Measurements from ENCODE around the gene SLC17A8.

SLC17A8 gene

DNA sequence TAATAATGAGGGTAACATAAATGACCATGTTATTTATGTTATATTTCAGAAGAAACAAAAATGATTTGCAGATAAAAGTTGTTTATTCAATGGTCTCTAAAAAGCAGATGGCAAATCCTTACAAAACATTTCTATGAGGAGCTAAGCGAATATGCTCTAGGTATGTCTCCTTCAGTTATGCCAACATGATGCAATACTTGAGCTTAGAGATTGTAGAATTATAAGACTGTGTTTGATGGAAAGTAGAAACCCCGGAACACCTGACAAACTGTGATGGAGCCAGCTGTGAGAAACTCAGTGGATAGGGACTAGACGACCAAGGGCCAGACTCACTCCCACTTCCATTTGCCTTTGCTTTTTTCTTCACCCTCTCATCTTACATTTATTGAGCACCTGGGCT, 99.0 kb downstream of the SLC17A8 start:
- peaks cover 5% of the 10 kb centered on the region for H3K4me1 ChIP-seq (ENCODE audit: control insufficient read depth, low read depth, low read length)
- H3K9ac ChIP-seq (ENCODE audit: low read length): no peak overlapping the region
- H3K4me3 ChIP-seq (ENCODE audit: low read length): no peak overlapping the region
- no peaks in the 10 kb centered on the region for H3K9me3 ChIP-seq (ENCODE audit: control insufficient read depth, low read depth, low read length)
- no peak overlapping the region for H3K27ac ChIP-seq (ENCODE audit: low read length)
- no peaks in the 10 kb centered on the region for H3K36me3 ChIP-seq (ENCODE audit: control insufficient read depth, low read depth, low read length)
- H3K27me3 ChIP-seq (ENCODE audit: control insufficient read depth, insufficient read depth, low read length): no peaks in the 10 kb centered on the region

DNA sequence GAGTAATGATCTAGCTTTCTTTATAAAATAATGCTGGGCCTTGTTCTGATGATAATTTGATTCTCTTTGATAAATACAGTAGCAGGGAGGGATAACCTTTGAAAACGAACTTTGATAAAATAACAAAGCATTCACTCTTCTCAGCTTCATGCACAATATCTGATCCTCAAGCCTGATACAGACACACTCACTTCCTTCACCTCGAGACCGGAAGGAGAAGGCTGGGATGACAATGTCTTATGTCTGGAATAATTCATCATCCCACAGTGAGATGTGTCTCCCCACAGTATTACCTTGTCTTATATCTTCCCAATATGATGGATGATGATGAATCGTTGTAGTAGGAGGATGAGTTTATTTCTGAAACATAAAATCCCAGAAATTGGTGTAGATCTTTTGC, 101.3 kb downstream of the SLC17A8 start:
- Histone ChIP-seq H3K27me3 (ENCODE audit: control insufficient read depth, insufficient read depth, low read length) (no peaks in the 10 kb centered on the region), H3K4me3 (ENCODE audit: low read length) (no peak overlapping the region), H3K9me3 (ENCODE audit: control insufficient read depth, low read depth, low read length) (no peaks in the 10 kb centered on the region)

DNA sequence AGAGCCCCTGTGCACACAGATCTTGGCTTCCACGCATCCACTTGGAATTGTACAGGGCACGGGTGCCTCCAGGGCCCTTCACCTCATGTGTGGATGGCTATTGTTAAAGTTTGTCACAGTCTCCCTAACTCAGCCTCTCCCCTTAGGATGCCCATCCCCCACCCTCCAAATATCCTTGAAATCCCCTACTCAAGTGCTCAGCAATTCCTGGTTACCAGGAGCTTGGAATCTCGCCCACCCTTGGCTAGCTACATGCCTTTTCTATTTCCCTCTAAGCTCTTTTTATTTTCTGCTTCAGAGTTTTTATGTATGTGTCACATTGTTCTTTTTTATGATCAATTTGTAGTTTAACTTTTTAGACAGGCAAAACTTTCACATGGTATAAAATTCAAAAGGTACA, 103.8 kb downstream of the SLC17A8 start:
- Histone ChIP-seq H3K4me1 (ENCODE audit: control insufficient read depth, low read depth, low read length) (peaks cover 5% of the 10 kb centered on the region), H3K9me3 (ENCODE audit: control insufficient read depth, low read depth, low read length) (no peaks in the 10 kb centered on the region), H3K27ac (ENCODE audit: low read length) (no peak overlapping the region), H3K27me3 (ENCODE audit: control insufficient read depth, insufficient read depth, low read length) (no peaks in the 10 kb centered on the region), H3K4me3 (ENCODE audit: low read length) (no peak overlapping the region), H3K36me3 (ENCODE audit: control insufficient read depth, low read depth, low read length) (no peaks in the 10 kb centered on the region), H3K9ac (ENCODE audit: low read length) (no peak overlapping the region)

More for the DNA sequence above, 101.3 kb downstream of the SLC17A8 start:
- Histone ChIP-seq H3K36me3 (ENCODE audit: control insufficient read depth, low read depth, low read length) (no peaks in the 10 kb centered on the region), H3K4me1 (ENCODE audit: control insufficient read depth, low read depth, low read length) (peaks cover 5% of the 10 kb centered on the region), H3K27ac (ENCODE audit: low read length) (no peak overlapping the region), H3K9ac (ENCODE audit: low read length) (no peak overlapping the region)

DNA sequence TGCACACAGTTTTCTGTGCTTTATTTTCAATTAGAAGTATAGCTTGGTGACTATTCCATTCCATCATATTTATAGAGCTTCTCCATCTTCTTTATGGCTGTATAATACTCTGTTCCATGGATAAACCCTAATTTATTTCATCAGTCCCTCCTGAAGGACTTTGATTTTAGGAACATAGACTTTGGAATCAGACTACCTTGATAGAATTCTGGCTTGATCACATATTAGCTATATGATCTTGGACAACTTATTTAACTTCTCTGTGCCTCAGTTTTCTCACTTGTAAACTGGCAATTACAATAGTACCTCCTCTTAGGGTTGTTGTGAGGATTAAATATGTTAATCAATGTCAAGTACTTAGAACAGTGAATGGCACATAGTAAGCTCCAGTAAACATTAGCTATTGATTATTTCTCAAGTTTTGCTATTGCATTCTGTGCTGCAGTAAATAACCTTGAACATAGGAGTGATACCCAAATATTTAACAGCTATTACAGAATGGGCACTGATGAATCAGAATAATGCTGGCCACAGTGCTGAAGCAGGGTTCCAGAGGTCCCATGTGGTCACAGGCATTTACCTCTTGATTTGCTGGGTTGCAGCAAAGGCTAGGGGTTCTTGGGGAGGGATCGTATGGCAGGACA, 104.6 kb downstream of the SLC17A8 start:
- H3K27me3 ChIP-seq (ENCODE audit: control insufficient read depth, insufficient read depth, low read length): no peaks in the 10 kb centered on the region

DNA sequence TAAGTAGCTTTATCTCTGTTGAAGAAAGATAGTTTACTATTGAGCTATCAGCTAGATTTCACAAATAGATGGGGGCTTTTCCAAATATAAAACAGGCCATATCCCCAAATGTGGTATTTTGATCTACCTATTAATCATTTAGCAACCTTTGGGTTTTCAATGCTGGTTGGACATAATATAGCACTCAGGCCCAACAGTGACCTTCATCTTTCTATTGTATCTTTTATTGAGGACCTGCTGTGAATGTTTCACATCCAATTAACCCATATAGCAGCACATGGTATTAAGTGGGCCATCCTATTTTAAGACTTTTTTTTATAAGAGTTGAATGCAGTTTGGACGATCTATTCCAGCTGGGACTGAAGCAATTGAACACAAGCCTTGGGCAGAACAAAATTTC, 106.8 kb downstream of the SLC17A8 start:
- Histone ChIP-seq H3K9ac (ENCODE audit: low read length) (no peak overlapping the region), H3K9me3 (ENCODE audit: control insufficient read depth, low read depth, low read length) (no peaks in the 10 kb centered on the region), H3K4me3 (ENCODE audit: low read length) (no peak overlapping the region), H3K36me3 (ENCODE audit: control insufficient read depth, low read depth, low read length) (no peaks in the 10 kb centered on the region), H3K27ac (ENCODE audit: low read length) (no peak overlapping the region), H3K4me1 (ENCODE audit: control insufficient read depth, low read depth, low read length) (peaks cover 5% of the 10 kb centered on the region), H3K27me3 (ENCODE audit: control insufficient read depth, insufficient read depth, low read length) (no peaks in the 10 kb centered on the region)

More for the DNA sequence above, 104.6 kb downstream of the SLC17A8 start:
- no peaks in the 10 kb centered on the region for H3K9me3 ChIP-seq (ENCODE audit: control insufficient read depth, low read depth, low read length)
- H3K4me3 ChIP-seq (ENCODE audit: low read length): no peak overlapping the region
- no peaks in the 10 kb centered on the region for H3K36me3 ChIP-seq (ENCODE audit: control insufficient read depth, low read depth, low read length)
- peaks cover 5% of the 10 kb centered on the region for H3K4me1 ChIP-seq (ENCODE audit: control insufficient read depth, low read depth, low read length)
- H3K27ac ChIP-seq (ENCODE audit: low read length): no peak overlapping the region
- H3K9ac ChIP-seq (ENCODE audit: low read length): no peak overlapping the region

DNA sequence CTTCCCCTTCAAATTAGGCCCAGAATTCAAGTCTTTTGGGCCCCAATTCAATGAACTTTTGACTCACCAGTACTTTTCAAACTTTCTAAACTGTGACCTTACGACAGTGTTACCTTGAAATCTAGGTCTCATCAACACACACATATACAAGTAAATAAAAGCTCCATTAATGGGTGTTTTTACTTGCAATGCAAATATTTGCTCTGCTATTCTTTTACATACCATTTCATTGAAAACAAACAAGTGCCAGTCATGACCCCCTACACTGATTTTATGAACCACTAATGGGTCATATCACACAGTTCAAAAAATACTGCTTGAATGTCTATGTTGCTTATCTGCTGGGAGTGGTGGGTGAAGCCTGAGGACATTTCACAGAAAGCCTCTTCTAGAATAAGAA, 107.7 kb downstream of the SLC17A8 start:
- Histone ChIP-seq H3K9me3 (ENCODE audit: control insufficient read depth, low read depth, low read length) (no peaks in the 10 kb centered on the region), H3K4me1 (ENCODE audit: control insufficient read depth, low read depth, low read length) (peaks cover 5% of the 10 kb centered on the region)

DNA sequence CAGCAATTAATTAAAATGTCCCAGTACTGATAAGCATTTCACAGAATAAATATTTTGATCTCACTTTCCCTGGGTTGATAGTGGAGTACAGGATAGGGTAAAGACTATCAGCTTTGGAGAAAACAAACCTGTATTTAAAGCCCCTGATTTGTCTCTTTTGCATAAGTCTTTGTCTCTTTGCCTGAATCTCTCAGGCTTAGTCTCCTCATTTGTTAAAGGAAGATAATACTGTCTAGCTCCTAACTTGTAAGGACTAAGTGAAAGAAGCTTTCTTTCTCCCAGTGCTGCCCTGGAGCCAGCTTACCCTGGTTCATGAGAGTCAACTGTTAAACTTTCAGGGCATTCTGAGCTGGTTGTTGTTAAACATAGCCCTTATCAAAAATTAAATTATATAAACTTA, 111.3 kb downstream of the SLC17A8 start:
- H3K27me3 ChIP-seq (ENCODE audit: control insufficient read depth, insufficient read depth, low read length): no peaks in the 10 kb centered on the region
- no peak overlapping the region for H3K4me3 ChIP-seq (ENCODE audit: low read length)
- H3K4me1 ChIP-seq (ENCODE audit: control insufficient read depth, low read depth, low read length): no peaks in the 10 kb centered on the region
- no peak overlapping the region for H3K27ac ChIP-seq (ENCODE audit: low read length)
- no peak overlapping the region for H3K9ac ChIP-seq (ENCODE audit: low read length)
- no peaks in the 10 kb centered on the region for H3K36me3 ChIP-seq (ENCODE audit: control insufficient read depth, low read depth, low read length)
- H3K9me3 ChIP-seq (ENCODE audit: control insufficient read depth, low read depth, low read length): no peaks in the 10 kb centered on the region

More for the DNA sequence above, 107.7 kb downstream of the SLC17A8 start:
- Histone ChIP-seq H3K27ac (ENCODE audit: low read length) (no peak overlapping the region), H3K36me3 (ENCODE audit: control insufficient read depth, low read depth, low read length) (no peaks in the 10 kb centered on the region), H3K4me3 (ENCODE audit: low read length) (no peak overlapping the region), H3K27me3 (ENCODE audit: control insufficient read depth, insufficient read depth, low read length) (no peaks in the 10 kb centered on the region), H3K9ac (ENCODE audit: low read length) (no peak overlapping the region)

Data from iPS-18a (cell line).